Neuronal stem cell (in vitro differentiated cells): Measurements from ENCODE around the gene DPP9.

ENCODE experiments used
- DNase-seq: peaks from one replicate; pipeline ENCODE4 v3.0.0-alpha.2; 2013; ENCODE audit warnings: low spot score
- H2AFZ ChIP-seq: one replicate; pipeline ENCODE4 v1.6.1; 2013; ENCODE audit warnings: mild to moderate bottlenecking, low read length, inconsistent platforms
- H2AK5ac ChIP-seq: 2 replicates; pipeline ENCODE4 v1.6.1; 2013; ENCODE audit warnings: low read depth, mild to moderate bottlenecking, inconsistent platforms, low read length, moderate library complexity, mixed read lengths
- H2BK120ac ChIP-seq: 2 replicates; pipeline ENCODE4 v1.6.1; 2013; ENCODE audit warnings: low read depth, mild to moderate bottlenecking, inconsistent platforms, low read length, moderate library complexity, mixed read lengths
- H2BK12ac ChIP-seq: one replicate; pipeline ENCODE4 v1.6.1; 2013; ENCODE audit warnings: low read length, inconsistent platforms
- H2BK15ac ChIP-seq: 2 replicates; pipeline ENCODE4 v1.6.1; 2013; ENCODE audit warnings: mild to moderate bottlenecking, low read length, inconsistent platforms, mixed read lengths
- H2BK5ac ChIP-seq: one replicate; pipeline ENCODE4 v1.6.1; 2013; ENCODE audit warnings: inconsistent platforms, mild to moderate bottlenecking, low read length, moderate library complexity
- H3K14ac ChIP-seq: one replicate; pipeline ENCODE4 v1.6.1; 2013; ENCODE audit warnings: low read length, inconsistent platforms
- H3K18ac ChIP-seq: 2 replicates; pipeline ENCODE4 v1.6.1; 2013; ENCODE audit warnings: low read length, inconsistent platforms
- H3K23ac ChIP-seq: 2 replicates; pipeline ENCODE4 v1.6.1; 2013; ENCODE audit warnings: low read depth, mild to moderate bottlenecking, mixed read lengths, low read length, inconsistent platforms; ENCODE audit not compliant: poor library complexity
- H3K27ac ChIP-seq: replicated peaks from 3 replicates; pipeline ENCODE4 v1.5.1; 2013; ENCODE audit warnings: low read length, inconsistent platforms
- H3K27me3 ChIP-seq, 3 experiments: 2 replicates each; pipeline ENCODE4 v1.6.1; 2013; ENCODE audit warnings: low read length in 3 of 3, mild to moderate bottlenecking in 2 of 3, inconsistent platforms in 1 of 3, low read depth in 1 of 3, mixed read lengths in 1 of 3, moderate library complexity in 1 of 3; ENCODE audit not compliant: control insufficient read depth in 3 of 3, insufficient read depth in 3 of 3
- H3K36me3 ChIP-seq, 2 donors: replicated peaks in 1 of 2; 2 replicates each; pipeline ENCODE4 v1.6.1; 2013; ENCODE audit warnings: low read length in 2 of 2; ENCODE audit not compliant: control insufficient read depth in 2 of 2, insufficient read depth in 2 of 2
- H3K4ac ChIP-seq: 2 replicates; pipeline ENCODE4 v1.6.1; 2013; ENCODE audit warnings: inconsistent platforms, mild to moderate bottlenecking, low read length, moderate library complexity
- H3K4me1 ChIP-seq, 2 donors: 1 replicate in 1 of 2; 2 replicates in 1 of 2; pipeline ENCODE4 v1.6.1; 2013; ENCODE audit warnings: low read length in 2 of 2, low read depth in 1 of 2; ENCODE audit not compliant: control insufficient read depth in 2 of 2, insufficient read depth in 1 of 2
- H3K4me2 ChIP-seq: one replicate; pipeline ENCODE4 v1.6.1; 2013; ENCODE audit warnings: mild to moderate bottlenecking, low read length, inconsistent platforms; ENCODE audit not compliant: insufficient read depth, poor library complexity, severe bottlenecking
- H3K4me3 ChIP-seq, 2 donors: 2 replicates each; pipeline ENCODE4 v1.5.1; 2013; ENCODE audit warnings: low read length in 2 of 2, mild to moderate bottlenecking in 2 of 2, inconsistent platforms in 1 of 2, moderate library complexity in 1 of 2
- H3K79me1 ChIP-seq: one replicate; pipeline ENCODE4 v1.6.1; 2013; ENCODE audit warnings: low read depth, mild to moderate bottlenecking, inconsistent platforms, low read length, moderate library complexity
- H3K9ac ChIP-seq: one replicate; pipeline ENCODE4 v1.6.1; 2013; ENCODE audit warnings: mild to moderate bottlenecking, low read depth, low read length, inconsistent platforms; ENCODE audit not compliant: poor library complexity
- H3K9me3 ChIP-seq, 2 donors: replicated peaks in 1 of 2; 2 replicates each; pipeline versions ENCODE3 to v1.6.1; 2013; ENCODE audit warnings: low read length in 2 of 2, mild to moderate bottlenecking in 2 of 2, inconsistent platforms in 1 of 2, low read depth in 1 of 2, mixed read lengths in 1 of 2, moderate library complexity in 1 of 2; ENCODE audit not compliant: control insufficient read depth in 2 of 2, insufficient read depth in 1 of 2
- H4K8ac ChIP-seq: one replicate; pipeline ENCODE4 v1.6.1; 2013; ENCODE audit warnings: low read depth, mild to moderate bottlenecking, inconsistent platforms, low read length, moderate library complexity
- H4K91ac ChIP-seq: one replicate; pipeline ENCODE4 v1.6.1; 2013; ENCODE audit warnings: low read length, low read depth, mild to moderate bottlenecking, inconsistent platforms; ENCODE audit not compliant: poor library complexity
- WGBS, 2 donors: extraction: QIAGEN DNeasy Blood & Tissue Kit; methylation state at CpG; one replicate each; pipeline ENCODE4 v1.1.7; 2013; ENCODE audit warnings: missing lambda C conversion rate in 2 of 2, mixed read lengths in 1 of 2; ENCODE audit not compliant: insufficient read length in 2 of 2, insufficient replicate concordance in 1 of 2; ENCODE audit errors: extremely low coverage in 2 of 2; 5-methylcytosine and 5-hydroxymethylcytosine counted together

DPP9 gene

GRCh38 chr19:4641132-4641531 lies 82.5 kb downstream of the DPP9 start:
- WGBS, 2 donors: no CpG with 5 or more reads among the region's 14 CpGs
- Histone ChIP-seq H3K23ac (no peak overlapping the region), H3K4me3 (peak overlapping the region in 1 of 2 donors; percentile 39), H3K27ac (no peak overlapping the region), H3K9me3 (no peaks in the 10 kb centered on the region), H3K79me1 (no peaks in the 10 kb centered on the region), H4K91ac (no peak overlapping the region), H3K27me3 (peaks cover 0 to 8% (median 8%) of the 10 kb centered on the region in 3 experiments), H3K14ac (no peak overlapping the region), H3K4me1 (peaks cover 2 to 9% of the 10 kb centered on the region in 2 donors), H2BK120ac (no peak overlapping the region), H3K9ac (no peak overlapping the region), H2BK5ac (no peak overlapping the region), H2AFZ (no peak overlapping the region), H2BK15ac (no peak overlapping the region), H2BK12ac (no peak overlapping the region), H3K4ac (no peak overlapping the region), H3K18ac (no peak overlapping the region), H2AK5ac (no peak overlapping the region), H3K36me3 (no peaks in the 10 kb centered on the region), H4K8ac (no peak overlapping the region), H3K4me2 (no peak overlapping the region)
- no peak for DNase-seq

- WGBS, 2 donors: no CpG with 5 or more reads among the region's 17 CpGs
- no peak overlapping the region for H4K91ac ChIP-seq
- H2BK15ac ChIP-seq: no peak overlapping the region
- H2AK5ac ChIP-seq: peak overlapping the region; percentile 79
- H3K18ac ChIP-seq: peak overlapping the region; percentile 85
- H3K4me3 ChIP-seq: peak overlapping the region in 1 of 2 donors; percentile 61
- H2AFZ ChIP-seq: no peak overlapping the region
- H3K79me1 ChIP-seq: no peaks in the 10 kb centered on the region
- H3K9me3 ChIP-seq: no peaks in the 10 kb centered on the region
- no peak overlapping the region for H3K23ac ChIP-seq
- peak overlapping the region; percentile 56 for H2BK5ac ChIP-seq
- no peaks in the 10 kb centered on the region for H3K36me3 ChIP-seq
- no peak overlapping the region for H3K14ac ChIP-seq
- DNase-seq: no peak
- no peak overlapping the region for H4K8ac ChIP-seq
- no peak overlapping the region for H2BK120ac ChIP-seq
- peaks cover 0 to 8% (median 8%) of the 10 kb centered on the region in 3 experiments for H3K27me3 ChIP-seq
- H3K4ac ChIP-seq: no peak overlapping the region
- H3K27ac ChIP-seq: no peak overlapping the region
- H3K9ac ChIP-seq: no peak overlapping the region
- H3K4me2 ChIP-seq: peak overlapping the region; percentile 88
- peaks cover 6 to 12% of the 10 kb centered on the region in 2 donors for H3K4me1 ChIP-seq
- H2BK12ac ChIP-seq: no peak overlapping the region
These were observed 83.2 kb downstream of the DPP9 start for GRCh38 chr19:4640247-4641000.

- H3K4me3 ChIP-seq: peak overlapping the region; percentile 61 to 87
- peaks cover 0 to 8% (median 8%) of the 10 kb centered on the region in 3 experiments for H3K27me3 ChIP-seq
- no CpG with 5 or more reads among the region's 39 CpGs for WGBS, 2 donors
- H2BK12ac ChIP-seq: no peak overlapping the region
- no peaks in the 10 kb centered on the region for H3K79me1 ChIP-seq
- H2AFZ ChIP-seq: peak overlapping the region; percentile 95
- peak overlapping the region; percentile 56 for H2BK5ac ChIP-seq
- peaks cover 6 to 12% of the 10 kb centered on the region in 2 donors for H3K4me1 ChIP-seq
- H2BK15ac ChIP-seq: peak overlapping the region; percentile 25
- peak overlapping the region; percentile 79 for H2AK5ac ChIP-seq
- no peak overlapping the region for H4K8ac ChIP-seq
- H4K91ac ChIP-seq: no peak overlapping the region
- DNase-seq: no peak
- H3K4me2 ChIP-seq: peak overlapping the region; percentile 88
- H3K9ac ChIP-seq: peak overlapping the region; percentile 86
- H2BK120ac ChIP-seq: no peak overlapping the region
- no peak overlapping the region for H3K27ac ChIP-seq
- H3K18ac ChIP-seq: peak overlapping the region; percentile 85
- no peaks in the 10 kb centered on the region for H3K9me3 ChIP-seq
- no peaks in the 10 kb centered on the region for H3K36me3 ChIP-seq
- peak overlapping the region; percentile 2 for H3K23ac ChIP-seq
- H3K4ac ChIP-seq: peak overlapping the region; percentile 19
- H3K14ac ChIP-seq: no peak overlapping the region
These were observed 84.0 kb downstream of the DPP9 start for GRCh38 chr19:4639531-4640246.
